Liver (tissue), 3 donors: ENCODE results near the gene ZFP57.

Experiments used
- ATF3 ChIP-seq: IDR thresholded peaks from 2 replicates; pipeline ENCODE4 v1.6.1; 2016; ENCODE audit warnings: antibody characterized with exemption
- EGR1 ChIP-seq, 2 donors: IDR thresholded peaks; 2 replicates each; pipeline ENCODE4 v1.6.1; 2016 to 2018; ENCODE audit warnings: antibody characterized with exemption in 2 of 2, low read depth in 2 of 2
- FOXA1 ChIP-seq: IDR thresholded peaks from 2 replicates; pipeline ENCODE4 v1.6.1; 2016; ENCODE audit warnings: antibody characterized with exemption
- GABPA ChIP-seq, 2 donors: IDR thresholded peaks in 1 of 2; conservative IDR thresholded peaks in 1 of 2; 2 replicates each; pipeline ENCODE4 v1.6.1; 2016; ENCODE audit warnings: antibody characterized with exemption in 2 of 2, mild to moderate bottlenecking in 1 of 2, moderate library complexity in 1 of 2
- JUND ChIP-seq, 2 donors: IDR thresholded peaks; 2 replicates each; pipeline ENCODE4 v1.6.1; 2016; ENCODE audit warnings: antibody characterized with exemption in 2 of 2
- RAD21 ChIP-seq, 2 donors: IDR thresholded peaks; 2 replicates each; pipeline ENCODE4 v1.6.1; 2016; ENCODE audit warnings: antibody characterized with exemption in 2 of 2, mild to moderate bottlenecking in 2 of 2
- RXRA ChIP-seq, 2 donors: IDR thresholded peaks; 2 replicates each; pipeline ENCODE4 v1.6.1; 2017 to 2018; ENCODE audit warnings: antibody characterized with exemption in 2 of 2, mild to moderate bottlenecking in 1 of 2
- SP1 ChIP-seq: IDR thresholded peaks from 2 replicates; pipeline ENCODE4 v1.6.1; 2018; ENCODE audit warnings: antibody characterized with exemption, mild to moderate bottlenecking
- TAF1 ChIP-seq: conservative IDR thresholded peaks from 2 replicates; pipeline ENCODE4 v1.6.1; 2016; ENCODE audit warnings: antibody characterized with exemption, mild to moderate bottlenecking
- YY1 ChIP-seq: IDR thresholded peaks from 2 replicates; pipeline ENCODE4 v1.6.1; 2016; ENCODE audit warnings: antibody characterized with exemption, mild to moderate bottlenecking
- ZBTB33 ChIP-seq: IDR thresholded peaks from 2 replicates; pipeline ENCODE4 v1.6.1; 2016; ENCODE audit warnings: antibody characterized with exemption
- TF ChIP-seq, protein P1 (sequence below): fragments of 150-350 bp; IDR thresholded peaks from 2 replicates; pipeline ENCODE4 v1.5.1; 2017; ENCODE audit warnings: improper control_type of control experiment, low read depth, low read length; ENCODE audit not compliant: missing input control
- TF ChIP-seq, protein P2 (sequence below): IDR thresholded peaks from 2 replicates; pipeline ENCODE4 v1.6.1; 2016; ENCODE audit warnings: antibody characterized with exemption, mild to moderate bottlenecking
- TF ChIP-seq, protein P3 (sequence below): IDR thresholded peaks from 2 replicates; pipeline ENCODE4 v1.6.1; 2016; ENCODE audit warnings: antibody characterized with exemption
- donor health status: healthy.
- donor health status: healthy.

DNA sequence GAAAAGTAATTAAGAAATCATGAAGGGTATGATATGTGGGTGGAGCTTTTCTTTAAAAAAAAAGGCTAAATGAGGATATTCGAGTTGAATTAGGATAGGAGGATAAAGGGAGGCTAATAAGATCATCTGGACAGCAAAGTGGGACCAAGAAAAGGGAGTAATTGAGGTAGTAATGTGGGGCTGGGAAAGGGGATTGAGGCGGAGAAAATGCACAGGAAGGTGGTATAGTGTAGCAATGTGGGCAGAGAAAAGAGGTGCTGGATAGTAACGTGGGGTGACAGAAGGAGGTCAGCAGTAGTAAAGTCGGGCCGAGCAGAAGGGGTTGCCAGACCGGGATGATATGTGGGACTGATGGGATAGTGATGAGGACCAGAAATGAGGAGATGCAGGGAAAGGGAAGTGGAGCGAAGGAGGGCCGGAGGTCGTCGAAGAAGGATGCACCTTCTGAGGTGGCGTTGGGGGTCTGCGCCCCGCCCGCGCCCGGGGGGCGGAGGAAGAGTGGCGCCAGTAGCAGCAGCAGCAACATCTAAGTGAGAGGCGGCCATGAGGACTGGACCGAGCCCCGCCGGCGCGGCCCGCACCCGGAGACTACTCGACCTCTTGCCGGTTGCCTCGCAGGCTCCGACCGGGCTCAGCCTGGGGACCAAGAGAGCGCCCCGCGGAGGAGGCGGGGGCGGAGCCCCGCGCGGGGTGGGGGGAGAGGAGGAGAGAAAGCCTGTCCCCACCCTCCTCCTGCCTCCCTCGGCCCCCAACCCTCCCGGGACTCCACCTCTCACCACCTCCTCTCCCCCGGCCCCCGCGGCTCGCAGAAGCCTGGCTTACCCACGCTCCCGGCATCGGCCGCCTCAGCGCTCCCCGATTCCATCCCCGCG lies 48.9 kb downstream of the ZFP57 start:
- TF ChIP-seq, protein P1, sequence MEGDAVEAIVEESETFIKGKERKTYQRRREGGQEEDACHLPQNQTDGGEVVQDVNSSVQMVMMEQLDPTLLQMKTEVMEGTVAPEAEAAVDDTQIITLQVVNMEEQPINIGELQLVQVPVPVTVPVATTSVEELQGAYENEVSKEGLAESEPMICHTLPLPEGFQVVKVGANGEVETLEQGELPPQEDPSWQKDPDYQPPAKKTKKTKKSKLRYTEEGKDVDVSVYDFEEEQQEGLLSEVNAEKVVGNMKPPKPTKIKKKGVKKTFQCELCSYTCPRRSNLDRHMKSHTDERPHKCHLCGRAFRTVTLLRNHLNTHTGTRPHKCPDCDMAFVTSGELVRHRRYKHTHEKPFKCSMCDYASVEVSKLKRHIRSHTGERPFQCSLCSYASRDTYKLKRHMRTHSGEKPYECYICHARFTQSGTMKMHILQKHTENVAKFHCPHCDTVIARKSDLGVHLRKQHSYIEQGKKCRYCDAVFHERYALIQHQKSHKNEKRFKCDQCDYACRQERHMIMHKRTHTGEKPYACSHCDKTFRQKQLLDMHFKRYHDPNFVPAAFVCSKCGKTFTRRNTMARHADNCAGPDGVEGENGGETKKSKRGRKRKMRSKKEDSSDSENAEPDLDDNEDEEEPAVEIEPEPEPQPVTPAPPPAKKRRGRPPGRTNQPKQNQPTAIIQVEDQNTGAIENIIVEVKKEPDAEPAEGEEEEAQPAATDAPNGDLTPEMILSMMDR = no peak
- no peak for TF ChIP-seq RAD21 (IDR thresholded peaks at IDR 0.05)
- no peak for TF ChIP-seq JUND (IDR thresholded peaks at IDR 0.05)
- TF ChIP-seq, protein P2, sequence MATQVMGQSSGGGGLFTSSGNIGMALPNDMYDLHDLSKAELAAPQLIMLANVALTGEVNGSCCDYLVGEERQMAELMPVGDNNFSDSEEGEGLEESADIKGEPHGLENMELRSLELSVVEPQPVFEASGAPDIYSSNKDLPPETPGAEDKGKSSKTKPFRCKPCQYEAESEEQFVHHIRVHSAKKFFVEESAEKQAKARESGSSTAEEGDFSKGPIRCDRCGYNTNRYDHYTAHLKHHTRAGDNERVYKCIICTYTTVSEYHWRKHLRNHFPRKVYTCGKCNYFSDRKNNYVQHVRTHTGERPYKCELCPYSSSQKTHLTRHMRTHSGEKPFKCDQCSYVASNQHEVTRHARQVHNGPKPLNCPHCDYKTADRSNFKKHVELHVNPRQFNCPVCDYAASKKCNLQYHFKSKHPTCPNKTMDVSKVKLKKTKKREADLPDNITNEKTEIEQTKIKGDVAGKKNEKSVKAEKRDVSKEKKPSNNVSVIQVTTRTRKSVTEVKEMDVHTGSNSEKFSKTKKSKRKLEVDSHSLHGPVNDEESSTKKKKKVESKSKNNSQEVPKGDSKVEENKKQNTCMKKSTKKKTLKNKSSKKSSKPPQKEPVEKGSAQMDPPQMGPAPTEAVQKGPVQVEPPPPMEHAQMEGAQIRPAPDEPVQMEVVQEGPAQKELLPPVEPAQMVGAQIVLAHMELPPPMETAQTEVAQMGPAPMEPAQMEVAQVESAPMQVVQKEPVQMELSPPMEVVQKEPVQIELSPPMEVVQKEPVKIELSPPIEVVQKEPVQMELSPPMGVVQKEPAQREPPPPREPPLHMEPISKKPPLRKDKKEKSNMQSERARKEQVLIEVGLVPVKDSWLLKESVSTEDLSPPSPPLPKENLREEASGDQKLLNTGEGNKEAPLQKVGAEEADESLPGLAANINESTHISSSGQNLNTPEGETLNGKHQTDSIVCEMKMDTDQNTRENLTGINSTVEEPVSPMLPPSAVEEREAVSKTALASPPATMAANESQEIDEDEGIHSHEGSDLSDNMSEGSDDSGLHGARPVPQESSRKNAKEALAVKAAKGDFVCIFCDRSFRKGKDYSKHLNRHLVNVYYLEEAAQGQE = no peak
- no peak for TF ChIP-seq YY1
- no peak for TF ChIP-seq RXRA (IDR thresholded peaks at IDR 0.05)
- no peak for TF ChIP-seq TAF1
- TF ChIP-seq ATF3 = no peak
- TF ChIP-seq SP1 = no peak
- TF ChIP-seq GABPA (IDR thresholded peaks at IDR 0.05 in 1 of 2, conservative IDR thresholded peaks at IDR 0.05 in 1 of 2) = no peak
- TF ChIP-seq, protein P3, sequence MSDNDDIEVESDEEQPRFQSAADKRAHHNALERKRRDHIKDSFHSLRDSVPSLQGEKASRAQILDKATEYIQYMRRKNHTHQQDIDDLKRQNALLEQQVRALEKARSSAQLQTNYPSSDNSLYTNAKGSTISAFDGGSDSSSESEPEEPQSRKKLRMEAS = no peak
- TF ChIP-seq ZBTB33 = no peak
- no peak for TF ChIP-seq FOXA1
- TF ChIP-seq EGR1 (IDR thresholded peaks at IDR 0.05; ENCODE audit: low read depth in 2 of 2) = no peak
